K562 (cell line): ENCODE measurements around the gene FAM227B. TPM values are rescaled to one million over a fixed set of nuclear protein-coding genes. Genes with fewer than 3 reads are reported as not detected.

Experiments
- RHOXF2B ChIP-seq: fragments of 250-450 bp; sonication (Bioruptor Pico); conservative IDR thresholded peaks from 2 replicates; pipeline ENCODE4 v1.5.1; 2021
- ZNF175 ChIP-seq: fragments of 200-800 bp; sonication (Bioruptor generic); IDR thresholded peaks from 2 replicates; pipeline ENCODE4 v1.6.1; 2016; ENCODE audit warnings: low read depth, mild to moderate bottlenecking, missing genetic modification characterization, missing compliant biosample characterization
- polyA plus RNA-seq, 8 experiments: library from polyadenylated mRNA; depleted of rRNA in 4 of 8; stranded (reverse) in 5 of 8; unstranded in 3 of 8; fragments of >200 nt; fragmentation: Nextera tagmentation in 2 of 8; fragmentation: Illumina TruSeq in 1 of 8; extraction: Ambion mirVana in 2 of 8; extraction: Trizol in 1 of 8; gene quantifications; 2 replicates each; pipeline versions ENCODE4 v1.2.1 to v1.2.3, GENCODE V29; 2011 to 2014; ENCODE audit warnings: inconsistent platforms in 1 of 8, missing spikeins in 1 of 8
- total RNA-seq, 7 experiments: library from RNA; depleted of rRNA in 6 of 7; stranded (reverse); fragments of >200 nt in 6 of 7; fragmentation: Illumina TruSeq in 2 of 7; extraction: Trizol in 2 of 7; gene quantifications; 2 replicates each; pipeline versions ENCODE4 v1.2.1 to v1.2.3, GENCODE V29; 2011 to 2021; ENCODE audit warnings: low replicate concordance in 1 of 7
- TF ChIP-seq, protein P1 (sequence below), 2 experiments: fragments of 450-650 bp; IDR thresholded peaks; 2 replicates each; pipeline ENCODE4 v1.6.1; 2016; ENCODE audit warnings: mild to moderate bottlenecking in 2 of 2, borderline replicate concordance in 1 of 2, low read depth in 1 of 2, moderate library complexity in 1 of 2

FAM227B gene
- total and polyA plus RNA-seq, 9 of the 15 experiments (the other 6 are each of a cell fraction or from before 2014, with no cell fraction given): 5.1 to 12.5 (median 11.2) TPM

- TF ChIP-seq RHOXF2B (CRISPR knock-in tag): no peak
- TF ChIP-seq ZNF175 (CRISPR knock-in tag): no peak
- TF ChIP-seq, protein P1, sequence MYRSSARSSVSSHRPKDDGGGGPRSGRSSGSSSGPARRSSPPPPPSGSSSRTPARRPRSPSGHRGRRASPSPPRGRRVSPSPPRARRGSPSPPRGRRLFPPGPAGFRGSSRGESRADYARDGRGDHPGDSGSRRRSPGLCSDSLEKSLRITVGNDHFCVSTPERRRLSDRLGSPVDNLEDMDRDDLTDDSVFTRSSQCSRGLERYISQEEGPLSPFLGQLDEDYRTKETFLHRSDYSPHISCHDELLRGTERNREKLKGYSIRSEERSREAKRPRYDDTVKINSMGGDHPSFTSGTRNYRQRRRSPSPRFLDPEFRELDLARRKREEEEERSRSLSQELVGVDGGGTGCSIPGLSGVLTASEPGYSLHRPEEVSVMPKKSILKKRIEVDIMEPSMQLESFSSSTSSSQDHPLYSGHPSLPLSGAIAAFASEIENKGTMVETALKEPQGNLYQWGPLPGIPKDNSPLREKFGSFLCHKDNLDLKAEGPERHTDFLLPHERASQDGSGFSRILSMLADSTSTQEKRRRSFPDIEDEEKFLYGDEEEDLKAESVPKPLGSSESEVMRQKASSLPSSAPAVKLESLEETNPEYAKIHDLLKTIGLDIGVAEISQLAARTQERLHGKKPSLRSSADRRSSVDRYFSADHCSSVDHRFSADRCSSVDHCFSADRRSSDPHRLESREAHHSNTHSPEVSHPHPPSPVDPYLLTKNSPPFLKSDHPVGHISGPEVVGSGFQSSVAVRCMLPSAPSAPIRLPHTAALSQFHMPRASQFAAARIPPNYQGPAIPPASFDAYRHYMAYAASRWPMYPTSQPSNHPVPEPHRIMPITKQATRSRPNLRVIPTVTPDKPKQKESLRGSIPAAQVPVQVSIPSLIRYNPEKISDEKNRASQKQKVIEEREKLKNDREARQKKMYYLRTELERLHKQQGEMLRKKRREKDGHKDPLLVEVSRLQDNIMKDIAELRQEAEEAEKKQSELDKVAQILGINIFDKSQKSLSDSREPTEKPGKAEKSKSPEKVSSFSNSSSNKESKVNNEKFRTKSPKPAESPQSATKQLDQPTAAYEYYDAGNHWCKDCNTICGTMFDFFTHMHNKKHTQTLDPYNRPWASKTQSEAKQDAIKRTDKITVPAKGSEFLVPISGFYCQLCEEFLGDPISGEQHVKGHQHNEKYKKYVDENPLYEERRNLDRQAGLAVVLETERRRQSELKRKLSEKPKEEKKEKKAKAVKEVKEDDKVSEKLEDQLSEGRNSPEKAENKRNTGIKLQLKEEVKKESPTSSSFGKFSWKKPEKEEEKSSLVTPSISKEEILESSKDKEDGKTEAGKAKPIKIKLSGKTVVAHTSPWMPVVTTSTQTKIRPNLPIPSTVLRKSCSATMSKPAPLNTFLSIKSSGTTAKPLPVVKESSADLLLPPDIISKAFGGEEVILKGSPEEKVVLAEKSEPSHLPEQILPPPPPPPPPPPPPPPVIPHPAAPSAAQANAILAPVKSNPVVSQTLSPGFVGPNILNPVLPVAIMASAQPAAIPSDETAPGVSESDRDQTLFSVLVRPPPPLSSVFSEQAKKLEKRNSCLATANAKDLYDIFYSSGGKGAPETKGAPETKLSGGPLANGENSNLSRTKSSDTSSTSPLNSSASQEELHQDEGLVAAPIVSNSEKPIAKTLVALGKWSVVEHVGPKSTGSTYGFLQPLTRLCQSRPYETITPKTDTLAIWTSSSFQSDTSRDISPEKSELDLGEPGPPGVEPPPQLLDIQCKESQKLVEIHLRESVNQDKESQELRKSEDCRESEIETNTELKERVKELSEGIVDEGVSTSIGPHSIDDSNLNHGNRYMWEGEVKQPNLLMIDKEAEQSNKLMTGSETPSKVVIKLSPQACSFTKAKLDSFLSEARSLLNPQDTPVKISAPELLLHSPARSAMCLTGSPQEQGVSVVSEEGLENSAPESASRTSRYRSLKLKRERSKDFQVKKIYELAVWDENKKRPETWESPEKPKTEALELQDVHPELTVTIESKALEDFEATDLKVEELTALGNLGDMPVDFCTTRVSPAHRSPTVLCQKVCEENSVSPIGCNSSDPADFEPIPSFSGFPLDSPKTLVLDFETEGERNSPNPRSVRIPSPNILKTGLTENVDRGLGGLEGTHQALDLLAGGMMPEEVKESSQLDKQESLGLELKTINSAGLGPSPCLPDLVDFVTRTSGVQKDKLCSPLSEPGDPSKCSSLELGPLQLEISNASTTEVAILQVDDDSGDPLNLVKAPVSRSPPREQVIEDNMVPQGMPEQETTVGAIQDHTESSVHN (IDR thresholded peaks at IDR 0.05; ENCODE audit: borderline replicate concordance in 1 of 2, low read depth in 1 of 2): no peak
- TF ChIP-seq, all 486 proteins: peak for 0
These were observed 237.4 kb downstream of the FAM227B start (continued) for GRCh38 chr15:49383266-49383665.
